Measurements from ENCODE around the gene TCL1B.

DNA sequence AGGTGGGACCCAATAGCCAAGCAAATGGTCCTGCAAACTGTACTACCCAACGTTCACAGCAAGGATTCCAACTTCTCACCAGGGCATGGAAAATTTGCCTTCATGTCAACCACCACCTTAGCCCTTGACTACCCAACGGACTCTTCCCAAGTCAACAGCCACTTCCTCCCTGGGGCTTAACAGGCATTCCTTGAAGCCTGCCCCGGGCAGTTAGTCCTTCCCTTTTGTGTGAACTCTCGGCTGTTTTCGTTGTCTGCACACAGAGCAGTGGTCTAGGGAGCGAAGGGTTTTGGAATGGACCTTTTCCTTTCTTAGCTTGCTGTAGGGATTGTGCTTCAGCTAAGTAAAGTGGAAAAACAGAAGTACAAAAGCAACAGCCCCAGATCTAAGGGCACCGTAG, 35.2 kb upstream of the TCL1B start:
- TF ChIP-seq RCOR1 (IDR thresholded peaks at IDR 0.05; ENCODE audit: low read depth, low read length) (no peak), MYC (IDR thresholded peaks at IDR 0.05; ENCODE audit: borderline replicate concordance, low read length) (no peak), EP300 (IDR thresholded peaks at IDR 0.05) (no peak), MAZ (IDR thresholded peaks at IDR 0.05; ENCODE audit: borderline replicate concordance, low read depth, low read length) (no peak), CBX2 (IDR thresholded peaks at IDR 0.05; ENCODE audit: borderline replicate concordance, low read depth) (no peak), PHF8 (IDR thresholded peaks at IDR 0.05; ENCODE audit: borderline replicate concordance, low read depth) (no peak), POLR2A (IDR thresholded peaks at IDR 0.05; ENCODE audit: low read length) (no peak), POLR2AphosphoS2 (conservative IDR thresholded peaks at IDR 0.05; ENCODE audit: low read length) (no peak)
- TF ChIP-seq, protein P1, sequence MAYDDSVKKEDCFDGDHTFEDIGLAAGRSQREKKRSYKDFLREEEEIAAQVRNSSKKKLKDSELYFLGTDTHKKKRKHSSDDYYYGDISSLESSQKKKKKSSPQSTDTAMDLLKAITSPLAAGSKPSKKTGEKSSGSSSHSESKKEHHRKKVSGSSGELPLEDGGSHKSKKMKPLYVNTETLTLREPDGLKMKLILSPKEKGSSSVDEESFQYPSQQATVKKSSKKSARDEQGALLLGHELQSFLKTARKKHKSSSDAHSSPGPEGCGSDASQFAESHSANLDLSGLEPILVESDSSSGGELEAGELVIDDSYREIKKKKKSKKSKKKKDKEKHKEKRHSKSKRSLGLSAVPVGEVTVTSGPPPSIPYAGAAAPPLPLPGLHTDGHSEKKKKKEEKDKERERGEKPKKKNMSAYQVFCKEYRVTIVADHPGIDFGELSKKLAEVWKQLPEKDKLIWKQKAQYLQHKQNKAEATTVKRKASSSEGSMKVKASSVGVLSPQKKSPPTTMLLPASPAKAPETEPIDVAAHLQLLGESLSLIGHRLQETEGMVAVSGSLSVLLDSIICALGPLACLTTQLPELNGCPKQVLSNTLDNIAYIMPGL (CRISPR knock-in tag; IDR thresholded peaks at IDR 0.05; ENCODE audit: borderline replicate concordance) = no peak
- TF ChIP-seq, protein P2, sequence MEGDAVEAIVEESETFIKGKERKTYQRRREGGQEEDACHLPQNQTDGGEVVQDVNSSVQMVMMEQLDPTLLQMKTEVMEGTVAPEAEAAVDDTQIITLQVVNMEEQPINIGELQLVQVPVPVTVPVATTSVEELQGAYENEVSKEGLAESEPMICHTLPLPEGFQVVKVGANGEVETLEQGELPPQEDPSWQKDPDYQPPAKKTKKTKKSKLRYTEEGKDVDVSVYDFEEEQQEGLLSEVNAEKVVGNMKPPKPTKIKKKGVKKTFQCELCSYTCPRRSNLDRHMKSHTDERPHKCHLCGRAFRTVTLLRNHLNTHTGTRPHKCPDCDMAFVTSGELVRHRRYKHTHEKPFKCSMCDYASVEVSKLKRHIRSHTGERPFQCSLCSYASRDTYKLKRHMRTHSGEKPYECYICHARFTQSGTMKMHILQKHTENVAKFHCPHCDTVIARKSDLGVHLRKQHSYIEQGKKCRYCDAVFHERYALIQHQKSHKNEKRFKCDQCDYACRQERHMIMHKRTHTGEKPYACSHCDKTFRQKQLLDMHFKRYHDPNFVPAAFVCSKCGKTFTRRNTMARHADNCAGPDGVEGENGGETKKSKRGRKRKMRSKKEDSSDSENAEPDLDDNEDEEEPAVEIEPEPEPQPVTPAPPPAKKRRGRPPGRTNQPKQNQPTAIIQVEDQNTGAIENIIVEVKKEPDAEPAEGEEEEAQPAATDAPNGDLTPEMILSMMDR (IDR thresholded peaks at IDR 0.05) = no peak
- TF ChIP-seq, protein P3, sequence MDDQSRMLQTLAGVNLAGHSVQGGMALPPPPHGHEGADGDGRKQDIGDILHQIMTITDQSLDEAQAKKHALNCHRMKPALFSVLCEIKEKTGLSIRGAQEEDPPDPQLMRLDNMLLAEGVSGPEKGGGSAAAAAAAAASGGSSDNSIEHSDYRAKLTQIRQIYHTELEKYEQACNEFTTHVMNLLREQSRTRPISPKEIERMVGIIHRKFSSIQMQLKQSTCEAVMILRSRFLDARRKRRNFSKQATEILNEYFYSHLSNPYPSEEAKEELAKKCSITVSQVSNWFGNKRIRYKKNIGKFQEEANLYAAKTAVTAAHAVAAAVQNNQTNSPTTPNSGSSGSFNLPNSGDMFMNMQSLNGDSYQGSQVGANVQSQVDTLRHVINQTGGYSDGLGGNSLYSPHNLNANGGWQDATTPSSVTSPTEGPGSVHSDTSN (IDR thresholded peaks at IDR 0.05) = no peak
- TF ChIP-seq, protein P4, sequence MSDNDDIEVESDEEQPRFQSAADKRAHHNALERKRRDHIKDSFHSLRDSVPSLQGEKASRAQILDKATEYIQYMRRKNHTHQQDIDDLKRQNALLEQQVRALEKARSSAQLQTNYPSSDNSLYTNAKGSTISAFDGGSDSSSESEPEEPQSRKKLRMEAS (IDR thresholded peaks at IDR 0.05) = no peak
- TF ChIP-seq, protein P5, sequence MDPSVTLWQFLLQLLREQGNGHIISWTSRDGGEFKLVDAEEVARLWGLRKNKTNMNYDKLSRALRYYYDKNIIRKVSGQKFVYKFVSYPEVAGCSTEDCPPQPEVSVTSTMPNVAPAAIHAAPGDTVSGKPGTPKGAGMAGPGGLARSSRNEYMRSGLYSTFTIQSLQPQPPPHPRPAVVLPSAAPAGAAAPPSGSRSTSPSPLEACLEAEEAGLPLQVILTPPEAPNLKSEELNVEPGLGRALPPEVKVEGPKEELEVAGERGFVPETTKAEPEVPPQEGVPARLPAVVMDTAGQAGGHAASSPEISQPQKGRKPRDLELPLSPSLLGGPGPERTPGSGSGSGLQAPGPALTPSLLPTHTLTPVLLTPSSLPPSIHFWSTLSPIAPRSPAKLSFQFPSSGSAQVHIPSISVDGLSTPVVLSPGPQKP (IDR thresholded peaks at IDR 0.05; ENCODE audit: low read depth, low read length) = no peak
- TF ChIP-seq, protein P6, sequence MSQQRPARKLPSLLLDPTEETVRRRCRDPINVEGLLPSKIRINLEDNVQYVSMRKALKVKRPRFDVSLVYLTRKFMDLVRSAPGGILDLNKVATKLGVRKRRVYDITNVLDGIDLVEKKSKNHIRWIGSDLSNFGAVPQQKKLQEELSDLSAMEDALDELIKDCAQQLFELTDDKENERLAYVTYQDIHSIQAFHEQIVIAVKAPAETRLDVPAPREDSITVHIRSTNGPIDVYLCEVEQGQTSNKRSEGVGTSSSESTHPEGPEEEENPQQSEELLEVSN (IDR thresholded peaks at IDR 0.05; ENCODE audit: borderline replicate concordance, low read depth) = no peak
